GM19328 (cell line): ENCODE results near the gene ZBTB42.

Experiments
- ATAC-seq: cut with Tn5 transposase; IDR thresholded peaks from one replicate; pipeline ENCODE4 v1.9.1; 2021; ENCODE audit warnings: mild to moderate bottlenecking, moderate library complexity; ENCODE audit not compliant: unreplicated experiment

Gene ZBTB42

DNA sequence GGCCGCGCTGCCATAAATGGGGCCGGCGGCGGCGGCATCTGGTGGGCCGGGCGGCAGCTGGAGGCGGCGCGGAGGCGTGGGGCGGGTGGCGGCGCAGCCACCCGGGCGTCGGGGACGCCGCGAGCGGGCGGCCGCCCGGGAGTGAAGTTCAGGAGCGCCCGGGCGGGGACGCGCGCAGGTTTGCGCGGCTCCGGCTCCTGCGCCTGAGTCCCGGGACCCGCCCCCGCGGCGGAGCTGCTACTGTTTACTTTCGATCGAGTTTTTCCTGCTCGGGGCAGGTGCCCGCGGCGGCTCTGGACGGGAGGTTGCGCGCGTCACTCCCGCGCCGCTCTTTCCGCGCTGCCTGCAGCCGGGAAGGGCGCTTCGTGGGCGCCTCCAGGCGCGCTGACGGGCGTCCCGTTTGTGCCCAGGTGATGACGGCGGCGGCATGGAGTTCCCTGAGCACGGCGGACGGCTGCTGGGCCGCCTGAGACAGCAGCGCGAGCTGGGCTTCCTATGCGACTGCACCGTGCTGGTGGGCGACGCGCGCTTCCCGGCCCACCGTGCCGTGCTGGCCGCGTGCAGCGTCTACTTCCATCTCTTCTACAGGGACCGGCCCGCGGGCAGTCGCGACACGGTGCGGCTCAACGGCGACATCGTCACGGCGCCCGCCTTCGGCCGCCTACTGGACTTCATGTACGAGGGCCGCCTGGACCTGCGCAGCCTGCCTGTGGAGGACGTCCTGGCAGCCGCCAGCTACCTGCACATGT lies at the start of gene ZBTB42:
Gene ZBTB42, plus strand, starts transcription at position 331 of the 749 bp plus-strand sequence. Its CDS starts 97 bp downstream, at position 428.
- peak; percentile 33 for ATAC-seq

DNA sequence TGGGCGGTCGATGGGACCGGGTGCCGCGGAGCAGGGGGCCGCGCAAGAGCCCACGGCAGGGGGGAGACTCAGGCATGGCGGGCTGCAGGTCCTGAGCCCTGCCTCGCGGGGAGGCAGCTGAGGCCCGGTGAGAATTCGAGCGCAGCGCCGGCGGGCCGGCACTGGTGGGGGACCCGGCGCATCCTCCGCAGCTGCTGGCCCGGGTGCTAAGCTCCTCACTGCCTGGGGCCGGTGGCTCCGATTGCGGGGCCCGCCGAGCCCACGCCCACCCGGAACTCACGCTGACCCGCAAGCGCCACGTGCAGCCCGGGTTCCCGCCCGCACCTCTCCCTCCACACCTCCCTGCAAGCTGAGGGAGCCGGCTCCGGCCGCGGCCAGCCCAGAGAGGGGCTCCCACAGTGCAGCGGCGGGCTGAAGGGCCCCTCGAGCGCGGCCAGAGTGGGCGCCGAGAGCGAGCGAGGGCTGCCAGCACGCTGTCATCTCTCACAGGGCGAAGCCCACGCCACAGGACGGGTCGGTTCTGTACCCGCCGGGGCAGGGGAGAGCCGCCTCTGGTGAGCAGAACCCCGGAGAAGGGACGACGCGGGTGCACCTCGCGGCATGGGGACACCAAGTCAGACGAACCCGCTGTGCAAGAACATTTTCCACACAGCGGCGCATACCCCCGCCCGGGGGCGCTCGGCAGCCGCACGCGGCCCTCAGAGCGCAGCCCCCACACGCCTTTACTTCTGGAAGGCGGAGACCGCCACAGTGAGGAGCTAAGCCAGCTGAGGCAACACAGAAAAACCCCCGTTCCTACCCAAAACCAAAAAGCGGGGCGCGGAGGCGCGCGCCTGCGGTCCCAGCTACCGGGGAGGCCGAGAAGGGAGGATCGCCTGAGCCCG lies 49.1 kb upstream of the ZBTB42 start:
- no peak for ATAC-seq

GRCh38 chr14:104752423-104752734 lies 48.5 kb upstream of the ZBTB42 start:
- ATAC-seq = peak; percentile 0

- ATAC-seq = peak; percentile 85
These were observed 48.0 kb upstream of the ZBTB42 start, which contains the start of gene SIVA1 for GRCh38 chr14:104752735-104753527. Gene SIVA1 (plus strand): TSS chr14:104753147. CDS start chr14:104753202, 55 bp downstream.

DNA sequence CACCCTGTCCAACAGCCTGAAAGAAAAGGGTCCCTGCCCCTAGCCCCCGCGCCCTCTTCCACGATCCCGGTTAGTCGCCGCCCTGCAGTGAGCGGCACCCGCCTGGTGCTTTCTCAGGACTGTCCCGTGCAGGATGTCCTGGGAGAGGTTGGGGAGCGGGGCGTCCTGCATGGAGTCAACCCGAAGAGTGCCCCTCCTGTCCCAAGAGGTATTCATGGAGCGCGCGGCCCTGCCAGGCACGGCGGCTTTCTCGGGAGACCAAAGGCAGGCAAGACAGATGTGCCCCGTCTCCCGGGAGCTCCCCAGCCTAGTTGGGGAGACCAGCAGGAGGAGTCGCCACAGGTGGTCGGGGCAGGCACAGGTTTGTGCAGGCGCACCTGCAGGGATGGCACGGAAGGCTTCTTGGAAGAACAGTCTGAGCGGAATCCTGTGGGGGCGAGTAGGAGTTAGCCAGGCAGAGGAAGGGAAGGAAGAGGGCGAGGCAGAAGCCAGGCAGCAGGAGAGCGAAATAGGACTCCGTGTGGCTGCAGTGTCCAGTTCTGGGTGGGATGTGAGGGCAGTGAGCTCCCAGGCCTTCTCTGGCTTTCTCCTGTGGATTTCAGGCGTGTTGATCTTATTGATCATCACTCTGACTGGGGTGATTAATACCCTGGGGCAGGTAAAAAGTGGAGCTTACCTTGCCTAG lies 47.2 kb upstream of the ZBTB42 start:
- no peak for ATAC-seq

GRCh38 chr14:104754213-104754851 lies 46.6 kb upstream of the ZBTB42 start:
- ATAC-seq = no peak

- no peak for ATAC-seq
These were observed 45.3 kb upstream of the ZBTB42 start for GRCh38 chr14:104755621-104756020.

- no peak for ATAC-seq
These were observed 44.2 kb upstream of the ZBTB42 start for GRCh38 chr14:104756477-104757237.

- no peak for ATAC-seq
These were observed 43.7 kb upstream of the ZBTB42 start for GRCh38 chr14:104757238-104757585.

DNA sequence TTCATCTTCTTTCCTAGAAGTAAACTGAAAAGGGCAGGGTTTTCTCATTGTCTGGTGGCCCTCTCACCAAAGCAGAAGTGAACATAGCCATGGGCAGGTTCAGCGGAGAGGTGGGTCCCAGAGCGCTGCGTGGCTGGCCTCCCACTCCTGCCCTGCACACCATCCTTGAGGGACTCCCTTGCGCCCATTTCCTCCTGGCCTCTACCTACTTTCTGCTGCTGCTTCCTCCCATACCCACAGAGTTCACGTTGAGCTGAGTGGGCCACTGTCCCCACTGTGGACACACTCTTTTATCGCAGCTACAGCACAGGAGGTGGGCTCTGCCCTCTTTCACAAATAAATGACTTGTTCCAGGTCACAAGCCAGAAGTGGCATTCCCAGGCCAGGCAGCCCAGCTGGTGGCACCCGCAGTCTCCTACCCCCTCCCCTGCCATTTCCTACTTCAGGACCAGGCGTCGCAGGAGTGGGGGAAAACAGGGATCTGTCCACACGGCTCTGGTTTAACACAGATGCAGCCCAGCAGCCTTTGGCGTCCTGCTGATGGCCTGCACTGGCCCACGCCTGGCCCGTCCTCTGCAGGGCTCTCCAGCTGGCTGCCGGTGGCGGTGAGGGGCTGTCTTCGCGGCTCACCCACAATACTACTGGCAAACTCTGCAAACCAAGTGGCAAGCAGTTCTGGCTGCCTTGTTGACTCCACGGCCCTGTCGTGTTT lies 43.1 kb upstream of the ZBTB42 start:
- ATAC-seq = no peak

- ATAC-seq = no peak
These were observed 41.6 kb upstream of the ZBTB42 start for GRCh38 chr14:104758981-104759969.

DNA sequence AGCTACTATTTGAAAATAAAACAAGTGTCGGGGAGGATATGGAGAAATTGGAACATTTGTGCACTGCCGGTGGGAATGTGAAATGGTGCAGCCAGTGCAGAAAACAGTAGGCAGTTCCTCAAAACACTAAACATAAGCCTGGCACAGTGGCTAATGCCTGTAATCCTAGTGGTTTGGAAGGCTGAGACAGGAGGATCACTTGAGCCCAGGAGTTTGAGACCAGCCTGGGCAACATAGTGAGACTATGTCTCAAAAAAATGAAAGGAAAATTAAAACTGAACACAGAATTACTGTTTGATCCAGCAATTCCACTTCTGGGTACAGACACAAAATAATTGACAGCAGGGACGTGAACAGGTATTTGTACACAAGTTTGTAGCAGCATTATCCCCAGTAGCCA lies 35.4 kb upstream of the ZBTB42 start:
- ATAC-seq = no peak

DNA sequence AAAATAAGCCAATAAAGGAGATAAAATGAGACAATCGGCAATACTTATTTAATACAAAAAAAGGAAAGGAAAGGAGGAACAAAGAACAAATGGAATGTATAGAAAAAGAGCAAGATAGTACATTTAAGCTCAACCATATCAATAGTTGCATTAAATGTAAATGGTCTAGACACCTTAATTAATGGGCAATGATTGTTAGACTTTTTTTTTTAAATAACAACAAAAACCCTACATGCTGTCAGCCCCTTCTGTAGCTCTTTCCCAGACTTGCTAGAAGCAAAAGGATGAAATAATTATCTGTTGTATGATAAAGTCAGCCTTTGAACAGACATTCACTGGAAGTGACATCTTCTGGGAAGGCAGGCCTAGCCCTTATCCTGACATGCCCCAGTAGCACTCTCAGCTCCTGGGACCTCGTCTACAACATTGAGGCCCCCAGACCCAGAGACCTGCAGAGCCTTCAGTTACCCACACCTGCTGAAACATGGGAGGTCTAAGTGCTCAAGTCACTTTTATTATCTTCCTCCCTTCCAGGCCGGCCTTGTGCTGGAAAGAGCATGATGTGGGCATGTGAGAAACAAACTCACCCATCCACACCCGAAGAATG lies 34.5 kb upstream of the ZBTB42 start:
- ATAC-seq = no peak

DNA sequence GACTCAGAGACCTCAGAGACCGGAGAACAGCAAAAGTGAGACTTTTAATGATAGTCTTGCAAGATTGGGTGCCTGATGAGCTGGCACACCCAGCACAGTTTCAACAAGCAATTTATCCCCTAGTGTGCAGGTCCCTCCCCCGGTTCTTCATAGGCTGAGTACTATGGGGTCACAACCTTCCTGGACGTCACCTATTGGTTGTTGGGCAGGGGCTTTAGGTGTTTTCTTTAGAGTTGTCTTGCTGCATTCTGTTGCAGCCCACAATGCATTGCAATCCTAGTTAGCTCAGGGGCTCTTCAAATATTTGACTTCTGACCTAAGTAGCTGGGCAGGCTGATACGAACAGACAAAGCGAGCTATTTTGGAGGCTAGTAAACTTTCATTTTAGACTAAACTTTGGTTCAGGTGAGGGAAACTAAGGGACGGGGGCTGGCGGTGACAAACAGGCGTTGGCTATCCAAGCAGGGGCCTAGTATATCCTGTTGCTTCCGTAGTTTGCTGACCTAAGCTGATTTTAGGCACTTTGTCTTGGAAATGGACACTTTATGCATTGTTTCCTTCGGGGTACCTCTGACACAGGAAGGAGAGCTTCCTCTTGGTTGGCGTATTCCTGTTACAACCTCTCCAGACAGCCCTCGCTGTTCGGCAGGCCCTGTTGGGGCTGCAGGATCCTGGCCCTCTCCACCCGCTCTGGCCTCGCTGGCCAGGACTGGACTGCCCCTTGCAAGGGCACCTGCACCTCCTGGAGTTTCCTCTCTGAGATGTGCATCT lies 33.9 kb upstream of the ZBTB42 start:
- ATAC-seq = no peak

- no peak for ATAC-seq
These were observed 33.3 kb upstream of the ZBTB42 start for GRCh38 chr14:104767634-104767918.

DNA sequence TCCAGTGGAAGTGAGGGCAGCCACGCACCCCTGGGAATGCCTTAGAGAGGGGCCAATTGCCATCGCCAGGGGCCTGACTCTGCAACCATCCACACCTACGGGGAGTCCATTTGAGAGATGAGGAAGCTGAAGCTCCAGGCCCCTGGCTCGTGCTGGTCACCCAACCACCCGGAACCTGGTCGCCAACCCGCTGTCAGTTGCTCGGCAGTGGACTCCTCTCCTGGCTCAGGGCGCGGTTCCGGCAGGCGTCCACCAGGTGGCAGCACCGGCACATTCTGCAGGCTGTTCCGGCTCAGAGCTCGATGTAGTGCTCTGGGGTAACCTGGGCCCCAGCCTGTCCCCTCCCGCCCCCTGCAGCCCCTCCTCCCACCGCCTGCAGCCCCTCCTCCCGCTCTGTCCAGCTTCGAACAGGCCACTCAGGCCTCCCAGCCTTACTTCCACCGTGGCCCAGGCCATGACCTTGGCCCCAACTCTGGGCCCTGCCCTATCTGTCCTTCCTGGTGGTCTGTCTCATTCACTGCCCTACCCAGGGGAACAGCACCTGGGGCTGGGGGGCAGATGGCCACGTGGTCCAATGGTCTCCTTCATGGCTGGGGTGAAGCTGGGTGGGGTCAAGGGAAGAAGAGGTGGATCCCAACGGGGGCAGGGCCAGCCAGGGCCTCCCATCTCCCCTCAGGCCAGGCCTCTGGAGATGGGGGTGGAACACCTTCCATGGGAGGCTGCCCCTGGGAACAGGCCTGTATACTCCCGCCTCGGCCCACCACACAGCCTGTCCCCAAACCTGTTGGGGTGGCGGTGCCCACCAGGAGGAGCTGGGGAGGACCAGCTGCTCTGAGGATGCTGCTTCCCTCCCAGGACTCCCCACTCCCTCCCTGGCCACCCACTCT lies 32.2 kb upstream of the ZBTB42 start:
- ATAC-seq = no peak
